HUES64 (cell line): ENCODE data around the gene SBF2.
"Not testable (repeated sequence)": the region's sequence is repeated elsewhere in the genome, so short reads cannot be mapped to it uniquely, and the experiment has no call there.

Experiments used
- H3K27ac ChIP-seq: 2 replicates; pipeline ENCODE4 v1.7.0; 2013; ENCODE audit warnings: low read depth, low read length, inconsistent platforms
- H3K27me3 ChIP-seq: 2 replicates; pipeline ENCODE4 v1.6.1; 2013; ENCODE audit warnings: mild to moderate bottlenecking, low read length; ENCODE audit not compliant: insufficient read depth
- H3K36me3 ChIP-seq: 2 replicates; pipeline ENCODE4 v1.6.1; 2013; ENCODE audit warnings: mild to moderate bottlenecking, low read length; ENCODE audit not compliant: insufficient read depth
- H3K4me1 ChIP-seq: 2 replicates; pipeline ENCODE4 v1.6.1; 2013; ENCODE audit warnings: mild to moderate bottlenecking, low read length, moderate library complexity; ENCODE audit not compliant: insufficient read depth
- H3K4me3 ChIP-seq: 2 replicates; pipeline ENCODE4 v1.5.1; 2013; ENCODE audit warnings: mild to moderate bottlenecking, low read length, moderate library complexity
- H3K9ac ChIP-seq: 2 replicates; pipeline ENCODE4 v1.6.1; 2013; ENCODE audit warnings: mild to moderate bottlenecking, low read depth, low read length
- H3K9me3 ChIP-seq: 2 replicates; pipeline ENCODE4 v1.6.1; 2013; ENCODE audit warnings: low read depth, low read length; ENCODE audit not compliant: insufficient read depth
- WGBS: fragments of 150-250, 120-280 bp; methylation state at CpG from one replicate; pipeline ENCODE4 v1.1.7; 2013; ENCODE audit warnings: missing lambda C conversion rate; 5-methylcytosine and 5-hydroxymethylcytosine counted together

The SBF2 gene

GRCh38 chr11:9956483-9956882 is 337.5 kb downstream of the SBF2 start:
- peaks cover 18% of the 10 kb centered on the region; the same call in 1 of the 2 replicates for H3K36me3 ChIP-seq
- H3K27me3 ChIP-seq = no peaks in the 10 kb centered on the region
- H3K4me3 ChIP-seq = no peak overlapping the region
- 100% methylated on average over 1 of the region's 2 CpGs for WGBS
- no peaks in the 10 kb centered on the region for H3K9me3 ChIP-seq
- H3K27ac ChIP-seq = no peak overlapping the region
- H3K4me1 ChIP-seq = peaks cover 4% of the 10 kb centered on the region; the same call in 1 of the 2 replicates
- no peak overlapping the region for H3K9ac ChIP-seq

GRCh38 chr11:9955391-9955790 is 338.6 kb downstream of the SBF2 start:
- peaks cover 12% of the 10 kb centered on the region; the same call in 1 of the 2 replicates for H3K36me3 ChIP-seq
- H3K27ac ChIP-seq = no peak overlapping the region
- no CpG with 5 or more reads among the region's 1 CpG for WGBS
- H3K4me3 ChIP-seq = no peak overlapping the region
- H3K9me3 ChIP-seq = no peaks in the 10 kb centered on the region
- peaks cover 4% of the 10 kb centered on the region; the same call in 1 of the 2 replicates for H3K4me1 ChIP-seq
- no peak overlapping the region for H3K9ac ChIP-seq
- no peaks in the 10 kb centered on the region for H3K27me3 ChIP-seq

GRCh38 chr11:9953994-9954626 is 339.9 kb downstream of the SBF2 start:
- Histone ChIP-seq H3K36me3 (peaks cover 5% of the 10 kb centered on the region; the same call in 1 of the 2 replicates), H3K9ac (no peak overlapping the region), H3K4me3 (no peak overlapping the region), H3K27ac (no peak overlapping the region), H3K27me3 (no peaks in the 10 kb centered on the region), H3K4me1 (peaks cover 4% of the 10 kb centered on the region; the same call in 1 of the 2 replicates), H3K9me3 (no peaks in the 10 kb centered on the region)
- WGBS = 100% methylated on average over 2 of the region's 3 CpGs

GRCh38 chr11:9952511-9953196 is 341.4 kb downstream of the SBF2 start:
- Histone ChIP-seq H3K27ac (no peak overlapping the region), H3K9me3 (no peaks in the 10 kb centered on the region), H3K27me3 (no peaks in the 10 kb centered on the region), H3K4me3 (no peak overlapping the region), H3K36me3 (no peaks in the 10 kb centered on the region), H3K4me1 (peaks cover 4% of the 10 kb centered on the region; the same call in 1 of the 2 replicates), H3K9ac (no peak overlapping the region)
- WGBS = 93% methylated on average over 3 of the region's 3 CpGs

GRCh38 chr11:9951807-9952206 is 342.2 kb downstream of the SBF2 start:
- Histone ChIP-seq H3K4me3 (no peak overlapping the region), H3K36me3 (no peaks in the 10 kb centered on the region), H3K27ac (no peak overlapping the region), H3K27me3 (no peaks in the 10 kb centered on the region), H3K4me1 (peaks cover 4% of the 10 kb centered on the region; the same call in 1 of the 2 replicates), H3K9ac (no peak overlapping the region), H3K9me3 (no peaks in the 10 kb centered on the region)
- WGBS = 82% methylated on average over 1 of the region's 1 CpG

- H3K27ac ChIP-seq = no peak overlapping the region
- H3K9ac ChIP-seq = no peak overlapping the region
- no peak overlapping the region for H3K4me3 ChIP-seq
- H3K9me3 ChIP-seq = peaks cover 1% of the 10 kb centered on the region; the same call in 1 of the 2 replicates
- H3K4me1 ChIP-seq = peaks cover 4% of the 10 kb centered on the region; the same call in 1 of the 2 replicates
- no peaks in the 10 kb centered on the region for H3K27me3 ChIP-seq
- WGBS = 91% methylated on average over 3 of the region's 3 CpGs
- no peaks in the 10 kb centered on the region for H3K36me3 ChIP-seq
Measured at GRCh38 chr11:9950462-9950861, 343.6 kb downstream of the SBF2 start.

GRCh38 chr11:9947231-9947864 is 346.7 kb downstream of the SBF2 start:
- Histone ChIP-seq H3K36me3 (no peaks in the 10 kb centered on the region), H3K9ac (no peak overlapping the region), H3K27ac (no peak overlapping the region), H3K9me3 (peaks cover 4% of the 10 kb centered on the region; the same call in 1 of the 2 replicates), H3K4me1 (peaks cover 4% of the 10 kb centered on the region; the same call in 1 of the 2 replicates), H3K4me3 (no peak overlapping the region), H3K27me3 (no peaks in the 10 kb centered on the region)
- 86% methylated on average over 7 of the region's 7 CpGs for WGBS

GRCh38 chr11:9945680-9946079 is 348.3 kb downstream of the SBF2 start:
- H3K27ac ChIP-seq, H3K9ac ChIP-seq, H3K9me3 ChIP-seq, H3K27me3 ChIP-seq, H3K4me3 ChIP-seq, H3K36me3 ChIP-seq, H3K4me1 ChIP-seq: not testable (repeated sequence)
- WGBS = no CpG with 5 or more reads among the region's 1 CpG

- H3K4me1 ChIP-seq = no peaks in the 10 kb centered on the region
- H3K36me3 ChIP-seq = no peaks in the 10 kb centered on the region
- H3K9me3 ChIP-seq = peaks cover 4% of the 10 kb centered on the region; the same call in 1 of the 2 replicates
- no peak overlapping the region for H3K27ac ChIP-seq
- H3K27me3 ChIP-seq = no peaks in the 10 kb centered on the region
- H3K9ac ChIP-seq = no peak overlapping the region
- 81% methylated on average over 3 of the region's 3 CpGs for WGBS
- no peak overlapping the region for H3K4me3 ChIP-seq
Measured at GRCh38 chr11:9943386-9944110, 350.5 kb downstream of the SBF2 start.

GRCh38 chr11:9941991-9942390 is 352.0 kb downstream of the SBF2 start:
- no peak overlapping the region for H3K27ac ChIP-seq
- no peaks in the 10 kb centered on the region for H3K4me1 ChIP-seq
- WGBS = 95% methylated on average over 5 of the region's 5 CpGs

GRCh38 chr11:9939150-9939549 is 354.9 kb downstream of the SBF2 start:
- not testable (repeated sequence) for H3K9me3 ChIP-seq, H3K9ac ChIP-seq, H3K4me3 ChIP-seq, H3K27ac ChIP-seq, H3K36me3 ChIP-seq, H3K4me1 ChIP-seq, H3K27me3 ChIP-seq
- 93% methylated on average over 11 of the region's 11 CpGs for WGBS

More at GRCh38 chr11:9941991-9942390, 352.0 kb downstream of the SBF2 start:
- H3K36me3 ChIP-seq = no peaks in the 10 kb centered on the region
- H3K9me3 ChIP-seq = peaks cover 4% of the 10 kb centered on the region; the same call in 1 of the 2 replicates
- no peaks in the 10 kb centered on the region for H3K27me3 ChIP-seq
- no peak overlapping the region for H3K9ac ChIP-seq
- no peak overlapping the region for H3K4me3 ChIP-seq
